HPDE6-E6E7 (cell line): ENCODE data around the gene FOXJ2.
"Not testable (repeated sequence)": the region's sequence is repeated elsewhere in the genome, so short reads cannot be mapped to it uniquely, and the experiment has no call there.

ENCODE experiments used
- DNase-seq: peaks from one replicate; pipeline ENCODE4 v3.0.0; 2011; ENCODE audit warnings: missing footprints; ENCODE audit errors: extremely low spot score

FOXJ2 gene

DNA sequence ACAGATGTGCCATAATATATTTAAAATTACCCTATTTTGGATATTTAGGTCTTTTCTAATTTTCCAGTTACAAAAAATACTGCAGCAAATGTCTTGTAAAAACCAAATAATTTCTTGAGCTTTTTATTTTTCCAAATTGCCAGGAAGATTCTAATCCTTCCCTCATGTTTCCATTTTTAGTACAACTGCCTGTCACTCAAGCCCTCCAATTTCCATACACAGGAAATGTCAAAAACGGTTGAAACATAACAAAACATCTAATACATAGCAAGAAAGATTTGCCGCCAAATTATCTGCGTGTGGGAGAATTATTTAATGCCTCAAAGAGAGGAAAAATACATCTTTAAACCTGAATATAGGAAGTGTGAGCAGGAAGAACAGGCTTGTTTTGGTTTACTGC lies 2.3 kb upstream of the FOXJ2 start:
- DNase-seq, result no peak

DNA sequence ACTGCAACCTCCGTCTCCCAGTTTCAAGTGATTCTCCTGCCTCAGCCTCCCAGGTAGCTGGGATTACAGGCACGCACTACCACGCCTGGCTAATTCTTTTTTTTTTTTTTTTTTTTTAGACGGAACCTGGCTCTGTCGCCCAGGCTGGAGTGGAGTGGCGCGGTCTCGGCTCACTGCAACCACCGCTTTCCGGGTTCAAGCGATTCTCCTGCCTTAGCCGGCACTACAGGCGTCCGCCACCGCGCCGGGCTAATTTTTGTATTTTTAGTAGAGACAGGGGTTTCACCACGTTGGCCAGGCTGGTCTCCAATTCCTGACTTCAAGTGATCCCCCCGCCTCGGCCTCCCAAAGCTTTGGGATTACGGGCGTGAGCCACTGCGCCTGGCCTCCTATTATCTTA lies 1.5 kb upstream of the FOXJ2 start:
- DNase-seq, result not testable (repeated sequence)

DNA sequence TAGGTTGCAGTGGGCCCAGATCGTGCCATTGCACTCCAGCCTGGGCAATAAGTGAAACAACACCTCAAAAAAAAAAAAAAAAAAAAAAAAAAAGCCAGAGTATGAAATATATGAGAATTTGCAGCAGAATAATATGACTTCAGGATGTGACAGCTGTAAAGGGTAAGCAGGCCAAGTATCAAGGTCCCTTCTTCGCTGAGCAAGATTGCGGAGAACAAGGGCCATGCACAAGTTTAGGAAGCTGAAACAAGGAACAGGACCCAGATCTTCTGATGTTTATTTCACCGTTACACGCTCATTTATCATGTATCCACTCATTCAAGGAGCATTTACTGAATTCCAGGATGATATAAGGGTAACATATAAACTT lies 659 bp upstream of the FOXJ2 start:
- no peak for DNase-seq

DNA sequence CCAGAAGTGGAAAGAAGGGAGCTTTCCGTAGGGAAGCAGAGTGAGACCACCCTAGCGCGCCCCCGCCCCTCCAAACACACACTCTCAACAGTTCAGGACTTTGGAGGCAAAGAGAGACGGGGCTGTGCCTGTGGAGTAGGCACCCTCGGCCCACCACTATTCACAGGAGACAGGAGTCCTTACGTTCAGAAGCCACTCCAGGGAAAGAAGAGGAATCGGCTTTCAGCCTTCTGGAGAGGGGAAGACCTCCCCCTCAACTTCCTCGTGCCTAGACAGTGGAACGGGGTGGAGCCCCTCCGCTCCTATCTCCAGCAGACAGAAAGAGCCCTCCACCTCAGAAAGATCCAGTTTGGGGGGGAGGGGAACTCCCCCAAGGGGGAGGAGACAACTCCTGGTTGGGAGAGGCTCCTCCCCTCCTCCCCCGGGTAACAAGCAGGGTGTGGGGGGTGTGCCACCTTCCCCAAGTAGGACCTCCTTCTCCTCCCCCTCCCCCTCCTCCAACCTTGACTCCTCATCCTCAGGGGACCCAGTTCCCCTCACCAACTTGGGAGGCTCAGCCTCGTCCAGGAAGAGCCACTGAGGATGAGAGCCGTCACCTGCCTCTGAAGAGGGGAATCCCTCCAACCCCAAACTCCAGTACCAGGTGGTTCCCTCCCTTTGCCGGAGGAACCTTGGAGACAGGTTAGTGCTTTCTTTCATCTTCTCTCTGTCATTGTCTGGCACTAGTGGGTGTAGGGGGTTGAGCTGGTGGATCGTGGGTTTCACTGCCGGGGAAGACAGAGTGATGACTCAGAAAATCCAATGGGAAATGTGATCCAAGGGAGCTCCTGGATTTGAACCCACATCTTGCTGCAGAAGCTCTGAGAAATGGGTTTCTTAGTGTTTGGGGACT lies 883 bp downstream of the FOXJ2 start:
- DNase-seq, result peak; percentile 46

DNA sequence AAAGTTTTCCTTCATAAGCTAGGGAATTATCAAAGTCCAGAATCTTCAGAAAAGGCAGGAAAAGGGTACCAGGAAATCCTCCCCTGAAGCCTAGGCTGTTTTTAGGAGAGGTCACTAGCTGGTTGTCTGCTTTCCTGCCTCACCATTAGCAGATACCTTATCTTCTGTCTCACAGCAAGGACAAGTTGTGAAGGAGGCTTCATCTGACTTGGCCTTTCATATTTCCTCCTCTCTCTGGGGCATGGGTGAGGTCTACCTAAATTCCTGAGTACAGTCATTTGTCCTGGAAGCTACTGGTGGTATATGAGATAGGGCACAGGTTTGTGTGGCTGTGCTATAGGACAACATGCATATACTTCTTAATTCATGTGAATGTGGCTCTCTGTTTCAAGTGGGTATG lies 2.3 kb downstream of the FOXJ2 start:
- DNase-seq, result no peak

DNA sequence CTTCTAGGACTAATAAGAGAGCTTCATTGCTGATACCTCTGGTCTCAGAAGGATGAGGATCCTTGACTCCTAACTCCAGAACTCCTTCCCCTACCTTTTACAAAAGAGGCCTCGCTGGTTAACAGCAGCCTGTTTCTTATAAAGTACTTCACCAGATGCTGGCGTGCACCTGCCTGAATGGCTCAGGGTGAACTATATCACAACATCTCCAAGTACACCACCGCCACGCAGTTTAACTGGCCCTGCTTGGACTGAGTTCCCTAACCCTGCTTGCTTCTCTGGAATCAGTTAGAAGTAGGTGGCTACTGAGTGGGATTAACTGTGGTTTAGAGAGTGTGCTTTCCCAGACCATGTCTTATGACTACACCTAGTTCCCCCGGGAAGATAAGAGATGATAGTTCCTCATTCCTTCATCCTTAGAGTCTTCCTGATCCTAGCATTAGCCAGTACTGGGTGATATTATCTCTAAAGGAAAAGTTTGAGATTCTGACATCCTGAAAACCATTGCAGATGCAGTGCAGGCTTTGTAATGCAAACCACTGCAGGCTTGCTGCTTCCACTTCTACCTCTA lies 3.0 kb downstream of the FOXJ2 start:
- DNase-seq, result no peak

DNA sequence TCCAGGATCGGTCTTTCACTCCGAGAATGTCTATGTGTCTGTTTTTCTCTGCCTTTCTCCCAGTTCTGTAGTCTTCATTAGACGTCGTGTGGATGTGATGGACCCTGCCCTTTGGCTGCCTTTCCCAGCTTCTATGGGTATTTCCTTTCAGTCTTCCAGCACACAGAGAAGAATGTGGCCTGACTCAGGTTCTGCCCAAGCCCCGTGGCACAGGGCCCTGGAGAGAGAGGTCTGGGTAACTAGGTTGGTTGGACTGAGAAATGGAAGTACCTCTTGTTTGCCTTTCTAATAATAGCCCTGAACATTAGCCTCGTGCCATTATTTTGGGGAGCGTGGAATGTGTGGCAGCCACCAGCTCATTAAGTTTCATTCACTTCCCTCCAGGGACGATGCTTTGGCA lies 3.8 kb downstream of the FOXJ2 start:
- DNase-seq, result no peak

DNA sequence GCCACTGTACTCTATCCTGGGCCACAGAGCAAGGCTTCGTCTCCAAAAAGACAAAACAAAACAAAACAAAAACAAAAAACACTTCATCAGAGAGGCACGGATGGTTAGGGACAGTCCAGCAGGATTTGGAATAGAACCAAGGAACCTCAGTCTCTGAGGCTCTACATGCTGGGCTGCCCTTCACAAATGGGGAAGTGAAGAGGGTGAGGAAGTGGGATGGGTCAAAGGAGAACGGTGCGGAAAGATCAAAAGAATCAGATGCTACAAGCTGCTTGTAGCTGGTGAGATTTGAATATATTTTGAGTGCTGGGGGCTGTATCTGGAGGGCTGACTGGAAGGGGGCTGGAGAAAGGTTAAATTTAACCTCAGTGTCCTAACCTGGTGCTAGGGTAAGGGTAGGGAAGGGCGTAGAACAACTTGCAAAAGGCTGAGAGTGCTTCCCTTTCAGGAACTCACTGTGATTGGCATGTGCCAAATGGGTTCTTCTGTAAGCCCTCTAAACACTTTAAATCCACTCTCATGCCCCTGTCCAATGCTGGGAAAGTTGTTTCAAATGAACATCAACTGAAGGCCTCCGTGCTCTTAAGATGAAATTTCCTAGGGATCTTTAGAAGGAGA lies 4.6 kb downstream of the FOXJ2 start:
- no peak for DNase-seq

DNA sequence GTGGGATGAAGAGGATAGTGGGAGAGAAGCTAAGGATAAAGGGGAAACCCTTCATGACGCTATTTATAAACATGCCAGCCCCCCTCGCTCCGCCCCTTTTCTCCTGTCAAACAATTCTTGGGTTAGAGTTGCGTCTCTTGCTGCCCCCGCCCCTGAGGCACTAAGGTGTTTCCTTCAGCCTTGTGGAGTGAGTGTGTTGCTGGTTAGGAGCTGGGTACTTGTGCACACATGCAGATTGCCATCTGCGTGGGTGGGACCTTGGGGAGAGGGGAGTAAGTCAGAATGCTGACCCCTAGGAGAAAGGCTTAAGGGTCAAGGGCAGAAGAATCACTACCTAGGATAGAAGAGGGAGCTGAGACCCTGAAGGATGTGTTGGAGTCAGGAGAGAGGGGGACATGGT lies 5.4 kb downstream of the FOXJ2 start:
- DNase-seq, result no peak

DNA sequence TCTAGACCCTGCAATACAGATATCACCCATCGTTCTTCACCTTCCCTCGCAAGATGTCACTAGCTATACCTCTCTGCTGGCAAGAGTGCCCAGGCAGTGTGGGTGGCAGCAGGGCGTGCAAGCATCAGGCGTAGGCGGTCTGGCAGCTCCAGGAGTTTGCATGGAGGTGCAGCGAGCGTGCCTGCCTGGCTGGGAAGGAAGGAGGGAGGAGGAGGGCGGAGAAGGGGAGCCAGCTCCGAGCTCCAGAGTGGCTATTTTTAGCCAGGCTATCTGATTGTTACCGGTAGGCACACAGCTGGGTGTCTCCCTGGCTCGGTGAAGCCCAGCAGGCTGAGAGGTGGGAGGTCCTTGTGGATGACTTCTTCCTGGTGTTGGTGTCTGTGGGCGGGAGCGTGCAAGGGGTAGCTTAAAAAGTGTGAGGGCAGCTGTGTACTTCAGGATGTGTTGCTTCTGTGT lies 6.2 kb downstream of the FOXJ2 start:
- peak; percentile 44 for DNase-seq

DNA sequence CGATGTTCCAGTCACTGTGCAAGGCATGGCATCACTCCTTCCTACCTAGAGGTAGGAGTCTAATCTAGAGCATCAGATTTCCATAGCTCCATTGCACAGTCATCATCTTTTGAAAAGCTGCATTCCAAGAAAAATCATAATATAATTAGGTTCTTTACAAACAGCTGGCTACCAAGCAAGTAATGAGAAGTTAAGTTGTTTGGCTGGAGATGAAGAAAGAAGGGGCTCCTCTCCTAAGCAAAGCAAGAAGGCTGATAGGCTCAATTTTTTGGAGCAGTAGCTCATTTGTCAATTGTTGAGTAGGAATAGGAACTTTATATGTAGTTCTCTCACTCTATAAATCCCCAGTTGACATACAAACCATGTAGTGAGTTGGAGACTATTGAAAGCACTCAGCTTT lies 8.3 kb downstream of the FOXJ2 start:
- no peak for DNase-seq

DNA sequence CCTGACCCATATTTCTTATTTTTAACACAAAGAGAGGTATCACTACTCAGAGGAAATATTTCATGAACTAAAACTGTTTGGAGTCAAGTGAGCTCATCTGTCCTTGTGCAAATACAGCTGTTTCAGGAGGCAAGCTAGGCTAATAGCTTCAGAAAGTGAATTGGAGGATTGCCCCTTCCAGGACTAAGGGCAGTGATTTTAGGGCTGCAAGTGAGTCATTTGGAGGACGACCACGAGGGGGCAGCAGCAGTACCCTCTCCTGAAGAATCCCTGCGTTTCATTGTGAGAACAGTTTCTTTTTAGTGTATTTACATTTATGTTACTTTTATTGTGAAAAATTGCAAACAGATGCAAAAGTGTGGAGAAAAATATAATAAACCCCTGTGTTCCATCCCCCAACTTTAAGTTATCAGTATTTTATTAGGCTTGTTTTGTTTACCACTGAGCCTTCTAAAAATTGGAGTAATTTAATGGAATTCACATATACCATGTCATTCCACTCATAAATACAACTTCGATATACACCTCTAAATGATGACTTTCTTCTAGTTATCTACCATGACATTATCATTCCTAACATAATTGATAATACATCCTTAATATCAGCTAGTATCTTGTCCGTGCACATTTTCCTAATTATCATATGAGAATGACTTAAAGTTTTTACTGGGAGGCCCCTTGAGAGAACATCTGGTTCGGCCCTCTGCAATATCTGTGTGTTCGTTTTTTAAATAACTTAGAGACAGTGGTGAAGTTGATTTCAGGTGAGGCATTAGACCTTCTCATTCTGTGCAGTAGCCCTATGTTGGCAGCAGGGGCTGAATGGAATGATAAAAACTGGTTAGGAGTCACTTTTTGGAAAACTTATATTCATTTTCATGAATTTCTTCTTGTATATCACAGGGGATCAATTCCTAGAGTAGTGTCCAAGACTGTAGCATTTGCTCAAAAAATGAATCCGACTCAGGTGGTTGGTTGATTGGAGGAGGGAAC lies 13.7 kb downstream of the FOXJ2 start:
- DNase-seq, result peak; percentile 69

DNA sequence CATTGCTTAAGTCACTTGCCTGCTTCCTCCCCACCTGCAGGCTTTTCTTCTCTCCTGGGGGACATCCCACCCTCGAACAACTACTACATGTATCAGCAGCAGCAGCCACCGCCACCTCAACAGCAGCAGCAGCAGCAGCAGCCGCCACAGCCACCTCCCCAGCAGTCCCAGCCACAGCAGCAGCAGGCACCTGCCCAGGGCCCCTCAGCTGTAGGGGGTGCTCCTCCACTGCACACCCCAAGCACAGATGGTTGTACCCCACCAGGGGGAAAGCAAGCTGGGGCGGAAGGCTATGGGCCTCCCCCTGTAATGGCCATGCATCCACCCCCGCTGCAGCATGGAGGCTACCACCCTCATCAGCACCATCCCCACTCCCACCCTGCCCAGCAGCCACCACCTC lies 15.3 kb downstream of the FOXJ2 start:
- no peak for DNase-seq

DNA sequence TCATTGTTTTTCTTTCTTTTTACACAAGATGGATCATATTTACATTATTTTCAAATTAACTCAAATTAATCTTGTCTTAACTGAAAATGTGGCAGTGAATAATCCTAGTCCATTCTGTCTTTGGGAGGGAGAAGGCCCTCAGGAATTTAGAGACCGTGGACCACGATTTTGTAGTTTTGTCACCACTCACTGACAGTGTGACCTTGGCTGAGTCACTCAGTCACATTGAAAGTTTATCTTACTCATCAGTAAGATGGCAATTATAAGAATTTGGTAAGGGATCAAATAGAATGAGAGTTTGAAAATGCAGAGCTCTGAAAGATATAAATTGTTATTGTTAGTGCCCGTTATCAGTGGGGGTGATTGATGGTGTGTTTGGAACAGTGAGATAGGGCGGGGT lies 16.4 kb downstream of the FOXJ2 start:
- DNase-seq, result no peak

DNA sequence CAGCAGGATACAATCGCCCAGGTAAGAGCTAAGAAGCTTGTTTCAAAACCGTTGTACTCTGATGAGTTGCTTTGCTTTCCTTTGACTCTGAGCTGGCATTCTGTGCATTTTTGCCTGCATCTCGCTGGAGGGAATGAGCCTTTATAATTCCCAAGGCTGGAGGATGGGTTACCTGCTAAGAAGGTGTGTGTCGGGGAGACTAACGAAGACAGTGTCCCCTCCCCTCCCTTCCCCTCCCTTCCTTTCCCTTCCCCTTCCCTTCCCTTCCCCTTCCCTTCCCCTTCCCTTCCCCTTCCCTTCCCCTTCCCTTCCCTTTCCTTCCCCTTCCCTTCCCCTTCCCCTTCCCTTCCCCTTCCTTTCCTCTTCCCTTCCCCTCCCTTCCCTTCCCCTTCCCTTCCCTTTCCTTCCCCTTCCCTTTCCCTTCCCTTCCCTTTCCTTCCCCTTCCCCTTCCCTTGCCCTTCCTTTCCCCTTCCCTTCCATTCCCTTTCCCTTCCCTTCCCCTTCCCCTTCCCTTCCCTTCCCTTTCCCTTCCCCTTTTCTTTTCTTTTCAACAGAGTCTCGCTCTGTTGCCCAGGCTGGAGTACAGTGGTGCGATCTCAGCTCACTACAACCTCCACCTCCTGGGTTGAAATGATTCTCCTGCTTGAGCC lies 18.2 kb downstream of the FOXJ2 start:
- DNase-seq, result no peak

DNA sequence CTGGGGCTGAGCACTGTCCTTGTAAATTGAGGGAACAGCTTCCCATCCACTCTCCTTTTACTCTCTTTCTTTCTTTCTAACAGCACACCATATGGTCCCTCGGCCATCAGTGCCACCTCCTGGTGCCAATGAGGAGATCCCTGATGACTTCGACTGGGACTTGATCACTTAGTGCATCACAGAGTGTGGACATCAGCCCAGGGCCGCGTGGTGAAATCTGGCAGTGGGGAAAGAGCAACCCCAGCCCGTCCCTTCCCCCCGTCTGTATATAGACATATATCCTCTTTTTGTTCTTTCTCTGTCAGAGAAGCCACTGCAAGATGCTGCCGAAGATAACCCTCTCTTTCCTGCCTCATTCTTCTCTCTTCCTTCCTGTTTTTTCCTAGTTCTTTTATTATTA lies 20.2 kb downstream of the FOXJ2 start:
- no peak for DNase-seq

DNA sequence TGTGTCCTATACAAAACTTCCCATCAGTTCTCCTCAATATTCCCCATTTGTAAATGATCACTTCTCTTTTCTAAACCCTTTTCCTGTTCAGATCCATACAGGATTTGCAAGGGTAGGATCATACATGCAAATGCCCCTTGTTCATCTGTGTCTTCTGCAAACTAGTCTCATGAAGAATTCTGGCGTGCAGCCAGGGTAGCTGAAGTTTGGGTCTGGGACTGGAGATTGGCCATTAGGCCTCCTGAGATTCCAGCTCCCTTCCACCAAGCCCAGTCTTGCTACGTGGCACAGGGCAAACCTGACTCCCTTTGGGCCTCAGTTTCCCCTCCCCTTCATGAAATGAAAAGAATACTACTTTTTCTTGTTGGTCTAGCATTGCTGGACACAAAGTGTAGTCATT lies 22.3 kb downstream of the FOXJ2 start:
- DNase-seq, result no peak

DNA sequence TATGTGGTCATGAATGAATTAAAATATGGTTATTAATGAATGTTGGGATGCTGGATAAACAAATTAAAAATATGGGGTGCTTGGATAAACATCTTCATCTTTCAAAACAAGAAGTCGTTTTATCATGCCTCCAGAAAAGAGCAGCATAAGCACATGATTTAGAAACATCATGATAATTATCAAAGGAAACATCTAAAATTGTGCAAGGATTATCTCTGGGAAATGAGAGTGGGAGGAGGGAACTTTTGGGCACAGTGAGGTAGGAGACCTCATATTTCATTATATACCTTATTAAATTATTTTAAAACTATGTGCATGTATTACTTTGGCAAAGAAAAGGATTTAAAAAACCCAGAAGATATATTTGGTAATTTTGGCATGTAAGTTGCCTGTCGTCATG lies 24.8 kb downstream of the FOXJ2 start:
- DNase-seq, result no peak

DNA sequence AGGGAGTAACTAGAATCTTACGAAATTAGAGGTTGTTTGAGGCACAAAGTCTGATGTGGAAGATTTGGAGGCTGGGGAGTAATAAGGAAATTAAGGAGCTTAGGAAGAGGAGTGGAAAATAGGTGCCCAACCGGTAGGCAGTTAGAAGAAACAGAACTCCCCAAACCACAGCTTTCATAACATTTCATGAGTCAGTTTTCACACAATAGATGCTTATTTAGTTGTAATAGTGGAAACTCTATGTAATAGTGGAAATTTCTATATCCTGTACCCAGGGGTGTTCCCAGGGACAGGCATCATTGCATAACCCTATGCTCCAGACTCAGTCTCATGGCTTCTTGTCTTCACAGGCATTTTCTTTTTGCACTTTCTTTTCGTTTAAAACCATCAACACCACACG lies 25.3 kb downstream of the FOXJ2 start:
- DNase-seq, result no peak

DNA sequence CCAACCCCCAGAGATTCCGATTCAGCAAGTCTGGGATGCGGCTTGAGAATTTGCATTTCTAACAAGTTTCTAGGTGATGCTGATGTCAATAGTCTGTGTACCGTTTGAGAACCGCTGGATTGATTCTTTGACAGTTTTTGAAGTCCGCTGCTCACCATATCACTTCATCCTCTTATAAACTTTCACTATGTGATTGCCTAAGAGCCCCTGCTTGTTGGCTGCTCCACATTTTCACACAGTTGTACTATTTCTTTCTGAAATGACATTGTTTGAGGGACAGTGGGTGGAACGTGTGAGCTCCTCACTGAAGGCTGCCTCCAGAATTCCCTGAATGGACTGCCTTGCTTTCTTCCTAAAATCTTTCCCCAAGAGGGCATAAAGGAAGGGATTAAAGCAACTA lies 26.0 kb downstream of the FOXJ2 start:
- DNase-seq, result no peak

DNA sequence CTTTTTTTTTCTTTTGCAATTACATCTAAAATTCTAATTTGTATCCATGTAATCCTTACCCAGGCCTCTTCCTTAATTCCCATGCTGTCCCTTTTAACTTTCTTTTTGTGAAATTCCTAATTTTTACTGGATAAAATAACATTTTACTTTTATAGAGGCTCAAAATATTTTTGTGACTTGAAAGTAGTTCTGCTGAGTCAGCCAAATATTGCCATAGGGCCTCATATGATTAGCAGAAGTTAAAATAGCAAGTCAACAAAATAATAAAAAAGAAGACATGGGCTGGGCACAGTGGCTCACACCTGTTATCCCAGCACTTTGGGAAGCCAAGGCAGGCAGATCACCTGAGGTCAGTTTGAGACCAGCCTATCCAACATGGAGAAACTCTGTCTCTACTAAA lies 31.6 kb downstream of the FOXJ2 start:
- DNase-seq, result no peak
